T-helper 1 cell treated with Interleukin-12 subunit alpha and Interleukin-12 subunit beta and Interleukin-4 antibody, amounts not matched to agents 30 ng/mL and 1 ng/mL, for 36 hours (primary cell): Measurements from ENCODE around the gene FBXO41. TPM values are rescaled to one million over a fixed set of nuclear protein-coding genes. Genes with fewer than 3 reads are reported as not detected.

Source experiments
- intact Hi-C: fragments of 100-400 bp; cut with micrococcal nuclease; formaldehyde crosslinking; loops from one replicate; pipeline ENCODE4 v1.15.1; 2024
- total RNA-seq: library from RNA; stranded (reverse); gene quantifications from 2 replicates; pipeline ENCODE4 v1.2.3, GENCODE V29; 2022

Gene FBXO41, protein sequence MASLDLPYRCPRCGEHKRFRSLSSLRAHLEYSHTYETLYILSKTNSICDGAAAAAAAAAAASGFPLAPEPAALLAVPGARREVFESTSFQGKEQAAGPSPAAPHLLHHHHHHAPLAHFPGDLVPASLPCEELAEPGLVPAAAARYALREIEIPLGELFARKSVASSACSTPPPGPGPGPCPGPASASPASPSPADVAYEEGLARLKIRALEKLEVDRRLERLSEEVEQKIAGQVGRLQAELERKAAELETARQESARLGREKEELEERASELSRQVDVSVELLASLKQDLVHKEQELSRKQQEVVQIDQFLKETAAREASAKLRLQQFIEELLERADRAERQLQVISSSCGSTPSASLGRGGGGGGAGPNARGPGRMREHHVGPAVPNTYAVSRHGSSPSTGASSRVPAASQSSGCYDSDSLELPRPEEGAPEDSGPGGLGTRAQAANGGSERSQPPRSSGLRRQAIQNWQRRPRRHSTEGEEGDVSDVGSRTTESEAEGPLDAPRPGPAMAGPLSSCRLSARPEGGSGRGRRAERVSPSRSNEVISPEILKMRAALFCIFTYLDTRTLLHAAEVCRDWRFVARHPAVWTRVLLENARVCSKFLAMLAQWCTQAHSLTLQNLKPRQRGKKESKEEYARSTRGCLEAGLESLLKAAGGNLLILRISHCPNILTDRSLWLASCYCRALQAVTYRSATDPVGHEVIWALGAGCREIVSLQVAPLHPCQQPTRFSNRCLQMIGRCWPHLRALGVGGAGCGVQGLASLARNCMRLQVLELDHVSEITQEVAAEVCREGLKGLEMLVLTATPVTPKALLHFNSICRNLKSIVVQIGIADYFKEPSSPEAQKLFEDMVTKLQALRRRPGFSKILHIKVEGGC
- total RNA-seq, result 16.6 and 17.5 TPM in 2 replicates

DNA sequence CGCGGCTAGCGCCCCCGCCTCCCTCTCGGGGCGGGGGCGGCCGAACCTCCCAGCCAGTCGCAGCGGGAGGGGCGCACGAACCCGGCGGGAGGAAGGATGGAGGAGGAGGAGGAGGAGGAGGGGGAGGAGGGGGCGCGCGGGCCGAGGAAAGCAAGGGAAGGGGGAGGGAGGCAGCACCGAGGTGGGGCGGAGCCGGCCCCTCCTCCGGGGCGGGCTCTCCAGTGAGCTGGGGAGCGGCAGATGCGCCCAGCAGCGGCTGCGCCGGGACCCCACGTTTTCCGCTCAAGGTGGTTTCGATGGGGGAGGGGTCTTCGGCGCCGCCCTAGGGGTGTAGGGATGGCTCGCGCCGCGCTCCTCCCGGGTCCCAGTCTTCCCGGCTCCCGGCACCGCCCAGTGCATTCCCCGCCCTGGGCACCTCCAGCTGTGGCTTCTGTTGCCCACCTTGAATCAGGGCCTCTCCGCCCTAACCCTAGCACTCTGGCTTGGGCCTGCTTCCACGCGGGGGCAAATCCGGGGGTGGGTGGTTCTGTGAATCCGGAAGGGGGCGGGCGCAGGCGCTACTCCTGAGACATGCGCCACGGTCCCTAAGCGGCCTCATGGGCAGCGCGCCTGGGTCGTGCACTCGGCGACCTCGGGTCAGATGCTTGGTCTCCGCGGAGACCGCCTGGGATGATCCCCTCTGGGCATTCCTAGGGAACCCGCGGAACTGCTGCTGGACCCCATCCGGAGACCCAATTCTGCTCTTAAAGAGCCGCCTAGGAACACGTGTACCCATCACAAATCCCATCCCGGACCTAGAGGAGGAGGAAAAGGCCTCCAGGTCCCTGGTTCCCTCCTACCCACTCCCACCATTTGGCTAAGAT lies at the start of gene FBXO41:
TSS of gene FBXO41 (minus strand) at position 183 of the 863 bp plus-strand sequence. CDS start 14,848 bp downstream, outside the sequence.
- intact Hi-C loops, result loop anchor here (1.0 to 2.0 kb wide), 5 partner anchors 9 to 172 kb away; partner anchors contain the start of genes EGR4, PRADC1, RAB11FIP5 and SMYD5

DNA sequence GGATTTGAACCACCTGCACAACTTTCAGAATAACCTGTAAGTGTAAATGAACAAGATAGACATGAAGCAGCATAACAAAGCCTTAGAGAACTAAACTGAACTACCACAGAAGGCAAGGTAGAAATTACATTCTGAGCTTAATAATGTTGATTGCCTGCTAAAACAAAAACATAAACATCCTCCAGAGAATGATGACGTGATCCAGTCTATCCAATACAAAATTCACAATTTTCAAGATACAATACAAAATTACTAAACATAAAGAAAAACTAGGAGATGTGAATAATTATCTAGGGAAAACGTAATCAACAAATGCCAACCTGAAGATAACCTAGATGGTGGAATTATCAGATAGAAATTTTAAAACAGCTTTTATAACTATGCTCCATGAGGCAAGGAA lies 49.8 kb upstream of the FBXO41 start:
- intact Hi-C loops, result no loop called here

DNA sequence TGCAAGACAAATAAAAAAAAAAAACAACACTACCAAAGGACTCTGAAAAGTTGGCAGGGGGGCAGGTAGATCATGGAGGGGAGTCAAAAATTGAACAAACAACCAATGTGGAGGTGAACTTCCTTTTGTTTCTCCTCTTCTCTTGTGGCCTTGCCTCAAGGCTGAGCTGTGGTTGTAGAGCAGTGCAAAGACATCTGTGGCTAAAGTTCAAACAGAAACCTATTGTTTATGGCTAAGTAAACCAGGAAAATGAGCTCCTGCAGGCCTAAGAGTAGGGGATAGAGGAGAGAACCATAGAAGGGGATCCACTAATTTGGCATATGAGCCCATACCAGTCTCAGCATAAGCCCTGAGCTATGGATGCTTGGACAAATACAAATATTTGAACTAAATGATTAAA lies 49.3 kb upstream of the FBXO41 start:
- intact Hi-C loops, result no loop called here

DNA sequence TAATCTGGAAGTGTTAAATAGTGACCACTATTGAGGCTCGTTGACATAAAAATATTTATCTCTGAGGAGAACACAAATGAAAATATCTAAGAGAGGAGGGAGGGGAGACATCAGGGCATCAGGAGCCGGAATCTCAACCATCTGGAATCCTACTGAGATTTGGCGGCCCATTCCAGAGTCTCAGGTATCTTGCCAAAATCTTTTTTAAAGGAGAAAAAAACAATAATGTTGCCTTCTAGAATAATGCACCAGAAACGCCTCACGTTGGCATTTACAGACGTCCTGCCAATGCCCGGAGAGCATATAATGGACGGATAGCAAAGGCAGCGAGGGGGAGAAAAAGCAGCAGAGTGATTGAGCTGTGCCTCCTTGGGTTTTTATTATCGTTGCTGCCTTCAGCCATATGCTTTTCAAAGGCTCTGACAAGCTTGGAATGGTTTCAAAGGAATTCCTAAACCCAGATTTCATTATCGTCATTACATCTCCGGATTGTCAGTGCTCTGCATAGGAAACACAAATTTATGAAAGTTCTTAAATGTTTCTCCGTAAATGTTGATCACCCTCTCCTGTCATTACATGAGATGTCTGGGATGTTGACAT lies 39.9 kb upstream of the FBXO41 start:
- intact Hi-C loops, result no loop called here

DNA sequence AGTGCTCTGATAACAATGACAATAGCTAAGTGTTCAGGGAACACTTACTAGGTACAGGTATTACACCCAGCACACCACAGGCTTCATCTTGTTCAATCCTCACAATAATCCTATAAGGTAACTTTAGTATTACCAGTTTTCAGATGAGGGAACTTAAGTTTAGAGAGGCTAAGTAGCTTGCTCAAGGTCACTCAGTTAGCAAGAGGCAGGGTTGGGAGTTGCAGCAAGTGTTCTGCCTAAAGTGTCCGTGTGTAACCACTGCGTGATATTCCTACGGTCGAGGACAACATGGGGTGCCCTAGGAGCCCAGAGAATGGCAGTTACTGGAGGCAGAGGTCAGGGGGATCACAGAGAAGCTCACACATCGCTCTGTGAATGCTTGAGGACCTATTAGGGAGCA lies 39.3 kb upstream of the FBXO41 start:
- intact Hi-C loops, result no loop called here

DNA sequence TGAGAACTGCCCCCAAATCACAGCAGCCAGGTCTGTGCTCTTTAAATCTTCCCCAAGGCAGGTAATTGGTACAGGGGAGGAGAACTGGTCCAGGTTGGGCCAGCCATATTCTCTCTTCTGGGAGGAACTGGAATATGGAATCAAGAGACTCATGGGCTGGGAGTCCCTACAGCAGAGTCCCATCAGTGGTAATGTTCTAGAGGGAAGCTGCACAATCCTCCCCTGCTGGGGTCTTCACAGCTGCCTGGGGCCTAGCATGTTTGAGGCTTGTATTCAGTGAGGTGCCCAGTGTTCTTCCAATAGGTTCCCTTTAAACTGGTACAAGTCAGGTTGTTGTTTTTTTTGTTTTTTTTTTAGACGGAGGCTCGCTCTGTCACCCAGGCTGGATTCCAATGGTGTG lies 30.2 kb upstream of the FBXO41 start:
- intact Hi-C loops, result no loop called here

DNA sequence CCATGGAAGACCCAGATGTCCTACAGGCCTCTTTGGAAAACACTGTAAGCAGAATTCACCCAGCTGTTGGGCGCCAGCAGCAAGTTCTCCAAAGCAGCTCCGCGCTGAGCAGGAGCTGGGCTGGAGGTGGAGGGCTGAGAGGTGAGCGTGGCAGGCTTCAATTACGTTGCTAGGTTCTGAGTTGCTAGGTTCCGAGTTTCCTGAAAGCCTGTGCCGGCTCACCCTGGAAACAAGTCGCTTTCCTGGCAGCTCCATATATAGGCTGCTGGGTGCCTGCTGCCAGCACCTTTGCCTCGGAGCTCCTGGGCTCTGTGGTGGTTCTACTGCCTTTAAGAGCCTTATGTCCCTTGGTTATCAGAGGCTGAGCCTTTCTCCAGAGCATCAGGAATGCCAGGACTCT lies 23.4 kb upstream of the FBXO41 start:
- intact Hi-C loops, result no loop called here

DNA sequence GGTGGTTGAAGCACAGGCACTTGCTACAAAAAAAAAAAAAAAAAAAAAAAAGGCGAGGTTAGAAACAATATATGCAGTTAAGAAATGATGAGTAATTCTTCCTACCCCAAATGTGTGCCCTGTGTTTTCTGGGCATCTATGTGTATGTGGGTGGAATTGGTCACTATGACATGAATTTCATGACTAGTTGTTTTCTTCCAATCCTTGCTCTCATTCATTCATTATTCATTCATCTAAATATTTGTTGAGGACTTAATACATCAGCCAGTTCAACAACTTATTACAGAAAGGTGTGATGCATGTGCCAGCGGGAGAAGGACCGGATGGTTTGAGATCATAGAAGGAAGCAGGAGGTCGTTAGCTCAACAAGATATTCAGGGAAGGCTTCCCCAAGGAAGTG lies 17.4 kb upstream of the FBXO41 start:
- intact Hi-C loops, result no loop called here

DNA sequence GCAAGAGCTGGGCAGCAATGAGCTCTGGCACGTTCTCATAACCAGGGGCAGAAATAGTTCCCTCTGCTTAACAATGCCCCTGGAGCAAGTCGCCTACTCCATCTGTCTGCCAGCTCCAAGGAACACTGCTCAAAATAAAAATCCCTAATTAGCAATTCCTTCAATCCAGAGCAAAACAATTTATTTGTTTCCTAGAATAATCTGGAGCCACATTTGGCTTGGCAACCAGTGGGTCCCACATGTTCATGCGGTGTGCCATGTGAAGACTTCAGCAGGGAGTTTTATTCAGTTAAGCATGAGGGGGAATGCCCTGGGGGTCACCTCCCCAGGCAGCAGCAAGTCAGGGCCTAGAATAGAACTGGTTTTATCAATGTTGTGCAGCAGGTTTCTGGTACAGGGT lies 16.6 kb upstream of the FBXO41 start:
- intact Hi-C loops, result no loop called here

DNA sequence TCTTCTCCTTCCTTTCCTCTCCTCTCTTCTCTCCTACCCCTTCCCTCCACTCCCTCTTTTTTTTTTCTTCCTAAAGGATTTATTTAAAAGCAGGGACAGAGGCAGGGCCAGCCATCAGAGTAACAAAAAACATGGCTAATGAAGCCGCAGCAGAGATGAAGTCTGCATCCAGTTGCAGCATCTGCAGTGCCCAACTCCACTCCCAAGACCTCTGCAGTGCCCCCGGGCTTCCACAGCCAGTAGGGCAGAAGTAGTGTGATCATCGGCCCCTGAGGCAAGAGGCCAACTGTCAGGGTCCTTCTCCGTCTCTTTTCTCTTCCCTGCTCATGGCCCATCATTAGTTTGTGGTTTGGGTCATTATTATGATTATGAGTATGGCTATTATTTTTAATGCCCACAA lies 13.3 kb upstream of the FBXO41 start:
- intact Hi-C loops, result loop anchor here (10.0 kb wide), 2 partner anchors 413 to 473 kb away; partner anchors contain the start of genes EXOC6B and SPR

DNA sequence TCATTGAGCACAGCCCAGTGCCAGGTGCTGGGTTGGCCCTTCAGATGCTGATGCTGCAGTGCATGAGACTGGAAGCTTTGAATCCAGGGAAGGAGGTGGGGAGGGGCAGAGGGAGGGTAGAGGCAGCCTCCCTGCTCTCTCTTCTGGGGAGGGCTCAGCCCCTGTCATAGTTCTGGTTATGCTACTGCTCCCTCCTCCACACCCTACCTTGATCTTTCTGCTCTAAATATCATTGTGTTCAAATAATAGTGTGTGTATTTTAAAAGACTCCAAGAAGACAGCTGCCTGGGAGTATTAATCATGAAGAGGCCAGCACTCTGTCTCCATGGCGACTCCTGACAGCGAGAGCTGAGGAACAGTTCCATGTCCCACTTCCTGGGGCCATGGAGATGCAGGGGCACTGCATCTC lies 12.9 kb upstream of the FBXO41 start:
- intact Hi-C loops, result loop anchor here (10.0 kb wide), 2 partner anchors 412 to 472 kb away; partner anchors contain the start of genes EXOC6B and SPR

DNA sequence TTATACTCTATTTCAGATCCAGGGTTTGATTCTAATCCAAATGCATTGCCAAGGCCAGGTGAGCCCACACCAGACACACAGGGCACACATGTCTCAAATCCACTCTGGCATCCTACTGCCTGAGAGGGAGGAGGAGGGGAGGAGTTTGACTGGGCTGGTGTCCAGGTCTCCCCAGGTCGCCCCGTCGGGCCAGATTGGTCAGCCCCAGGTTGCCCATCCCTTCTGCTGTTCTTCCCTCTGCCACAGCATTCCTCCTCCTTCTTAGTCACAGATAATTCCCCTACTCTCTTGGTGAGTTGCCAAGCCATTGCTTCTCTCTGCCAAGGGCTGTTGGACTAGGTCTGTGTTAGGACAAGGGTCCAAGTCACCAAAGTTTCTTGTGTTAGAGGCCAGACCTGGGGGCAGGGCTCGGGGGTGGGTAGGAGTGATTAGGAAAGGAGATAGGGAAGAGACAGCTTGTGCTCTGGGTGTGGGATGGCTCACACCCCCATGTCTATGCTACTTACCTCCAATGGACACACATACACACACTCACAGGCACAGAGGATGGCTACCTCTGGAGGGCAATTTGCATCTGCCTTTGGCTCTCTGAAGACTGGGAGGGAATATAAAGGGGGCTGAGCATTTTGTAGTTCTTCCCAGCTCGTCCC lies 11.6 kb upstream of the FBXO41 start:
- intact Hi-C loops, result loop anchor here (10.0 kb wide), 2 partner anchors 411 to 471 kb away; partner anchors contain the start of genes EXOC6B and SPR

DNA sequence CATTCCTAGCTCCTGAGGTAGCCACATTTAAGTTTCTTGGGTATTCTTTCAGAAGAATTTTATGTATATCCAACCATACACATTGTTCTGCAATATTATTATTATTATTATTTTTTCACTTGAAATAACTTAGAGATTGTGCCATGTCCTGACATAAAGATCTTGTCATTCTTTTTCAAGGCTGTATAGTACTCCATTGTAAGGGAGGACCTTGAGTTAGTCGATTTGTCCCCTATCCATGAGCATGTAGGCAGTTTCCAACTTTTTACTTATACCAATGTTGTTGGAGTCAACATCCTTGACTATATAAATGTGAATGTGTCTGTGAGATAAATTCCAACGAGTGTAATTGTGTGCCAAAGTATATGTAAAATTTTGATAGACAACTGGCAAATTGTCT lies 10.0 kb upstream of the FBXO41 start:
- intact Hi-C loops, result loop anchor here (5.0 to 10.0 kb wide), 6 partner anchors 377 to 1548 kb away; partner anchors contain the start of genes EMX1, EXOC6B, SPR and TPRKB

DNA sequence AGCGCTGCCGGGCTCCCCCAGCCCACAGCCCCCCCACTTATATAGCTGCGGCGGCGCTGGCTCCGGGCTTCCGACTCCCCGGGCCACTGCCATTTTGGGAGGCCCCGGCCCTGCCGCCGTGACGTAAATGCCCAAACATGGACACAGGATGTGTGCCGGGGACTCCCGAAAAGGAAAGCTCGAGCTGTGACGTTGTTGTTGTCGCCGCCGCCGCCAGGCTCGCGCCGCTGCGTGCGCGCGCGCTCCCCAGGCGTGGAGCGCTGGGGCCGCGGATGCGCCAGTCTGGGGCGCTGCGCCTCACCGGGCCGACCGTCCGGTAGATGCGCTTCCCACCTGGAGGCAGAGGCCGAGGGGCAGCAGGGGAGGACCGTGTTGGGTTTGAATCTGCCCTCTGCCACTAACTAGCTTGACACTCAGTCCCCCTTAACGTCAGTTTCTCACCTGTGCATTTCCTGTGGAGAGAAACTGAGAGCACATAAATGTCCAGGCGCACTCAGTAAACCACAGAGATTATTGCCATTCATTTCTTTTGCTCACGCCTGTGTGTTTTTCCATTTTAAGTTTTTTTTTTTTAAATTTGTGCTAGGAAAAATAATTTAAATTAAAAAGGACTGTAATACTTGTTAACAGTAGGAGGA lies 9.4 kb upstream of the FBXO41 start, which contains the start of gene EGR4:
TSS of gene EGR4 (minus strand) at position 15 of the 638 bp plus-strand sequence. CDS start 231 bp downstream, outside the sequence.
- intact Hi-C loops, result loop anchor here (1.0 to 10.0 kb wide), 12 partner anchors 9 to 1549 kb away; partner anchors contain the start of genes ALMS1, EMX1, EXOC6B and FBXO41

DNA sequence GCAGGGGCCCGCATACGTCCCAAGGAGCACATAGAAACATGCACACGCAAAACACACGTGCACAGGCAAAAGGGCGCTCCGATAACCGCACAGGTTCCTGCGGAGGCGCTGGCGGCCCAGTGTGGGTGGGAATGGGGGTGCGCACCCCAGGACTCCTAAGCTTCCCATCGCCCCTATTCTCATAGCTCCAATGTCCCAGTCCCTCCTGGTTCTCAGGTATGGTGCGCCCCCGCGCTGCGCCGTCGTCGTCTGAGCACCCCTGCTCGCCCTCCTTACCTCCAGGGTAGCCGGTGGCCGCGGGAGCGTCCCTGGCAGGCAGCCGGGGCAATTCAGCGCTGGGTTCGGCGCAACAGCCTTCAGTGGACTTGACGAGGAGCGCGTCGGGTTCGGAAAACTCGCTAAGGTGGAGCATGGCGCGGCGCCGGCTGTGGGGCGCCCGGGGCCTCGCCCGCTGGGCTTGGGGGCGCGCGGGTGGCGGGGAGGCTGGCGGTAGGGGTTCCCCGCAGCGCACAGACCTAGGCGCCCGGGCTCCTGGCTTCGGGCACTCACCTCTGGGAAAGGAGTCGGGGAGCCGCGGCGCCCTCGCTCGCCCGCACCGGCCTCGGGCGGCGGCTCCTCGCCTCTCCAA lies 8.7 kb upstream of the FBXO41 start:
- intact Hi-C loops, result loop anchor here (1.0 to 10.0 kb wide), 12 partner anchors 9 to 1549 kb away; partner anchors contain the start of genes ALMS1, EMX1, EXOC6B and FBXO41

DNA sequence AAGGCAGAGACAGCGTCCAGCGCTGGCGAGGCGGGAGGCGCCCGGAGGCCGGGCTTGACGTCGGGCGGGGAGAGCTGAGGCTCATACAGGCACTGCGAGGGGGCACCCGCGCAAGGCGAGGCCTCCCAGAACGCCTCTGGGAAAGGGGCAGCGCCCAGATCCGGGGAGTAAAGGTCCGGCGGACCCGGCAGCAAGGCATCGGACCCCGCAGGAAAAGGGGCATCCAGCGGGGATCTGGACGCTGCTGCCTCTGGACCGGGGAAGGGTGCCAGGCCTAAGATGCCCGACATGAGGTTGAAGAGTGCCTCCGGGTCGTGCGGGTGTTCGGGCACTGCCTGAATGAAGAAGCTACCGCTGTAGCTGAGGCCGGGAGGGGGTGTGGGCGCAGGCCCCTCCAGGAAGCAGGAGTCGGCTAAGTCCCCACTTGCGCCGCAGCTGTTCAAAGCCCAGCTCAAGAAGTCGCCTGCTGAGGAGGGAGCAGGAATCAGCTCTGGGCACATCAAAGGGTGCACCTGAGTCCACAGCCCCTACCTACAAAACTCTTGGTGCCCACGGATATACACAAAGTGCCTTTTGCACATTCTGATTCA lies 8.1 kb upstream of the FBXO41 start:
- intact Hi-C loops, result loop anchor here (5.0 to 10.0 kb wide), 6 partner anchors 375 to 1550 kb away; partner anchors contain the start of genes EMX1, EXOC6B, SPR and TPRKB

DNA sequence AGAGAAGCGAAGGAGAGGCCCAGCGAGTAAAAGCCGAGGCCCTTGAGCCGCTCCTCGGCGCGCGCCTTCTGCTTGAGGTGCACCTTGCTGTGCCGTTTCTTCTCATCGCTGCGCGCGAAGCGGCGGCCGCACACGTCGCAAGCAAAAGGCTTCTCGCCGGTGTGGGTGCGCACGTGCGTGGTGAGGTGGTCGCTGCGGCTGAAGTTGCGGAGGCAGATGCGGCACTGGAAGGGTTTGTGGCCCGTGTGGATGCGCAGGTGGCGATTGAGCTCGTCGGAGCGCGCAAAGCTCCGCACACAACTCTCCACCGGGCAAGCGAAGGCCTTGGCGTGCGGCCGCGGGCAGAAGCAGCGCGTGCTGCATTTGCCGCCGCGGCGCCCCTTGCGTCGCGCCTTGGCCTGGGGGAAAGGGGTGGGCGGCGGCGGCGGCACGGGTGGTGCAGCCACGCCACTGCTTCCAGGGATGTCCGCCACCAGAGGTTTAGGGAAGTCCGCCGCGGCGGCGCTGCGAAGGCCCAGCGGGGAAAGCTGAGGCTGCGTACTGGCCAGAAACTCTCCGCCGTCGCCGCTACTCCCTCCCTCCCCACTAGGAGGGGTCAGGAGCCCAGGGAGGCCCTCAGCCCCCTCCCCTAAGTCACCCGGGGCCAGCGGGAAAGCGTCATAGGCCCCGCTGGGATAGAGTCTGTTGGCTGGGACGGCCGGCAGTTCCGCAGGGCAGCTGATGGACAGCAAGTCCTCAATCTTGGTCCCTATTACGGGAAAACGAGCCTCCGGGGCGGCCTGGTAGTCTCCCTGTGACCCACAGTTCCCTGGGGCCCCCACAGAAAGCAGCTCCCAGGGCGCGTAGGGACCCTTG lies 7.4 kb upstream of the FBXO41 start:
- intact Hi-C loops, result loop anchor here (2.0 to 10.0 kb wide), 8 partner anchors 115 to 1961 kb away; partner anchors contain the start of genes EMX1, EXOC6B, SPR and TPRKB
